Measurements from ENCODE around the gene PTH1R.
A peak's percentile ranks its signal among the peaks of the same experiment; 100 is the strongest.
"Not testable (repeated sequence)": the region's sequence is repeated elsewhere in the genome, so short reads cannot be mapped to it uniquely, and the experiment has no call there.

PTH1R gene

GRCh38 chr3:46908986-46909534 lies 31.5 kb downstream of the PTH1R start:
- Mint-ChIP-seq H3K36me3 (ENCODE audit: low read depth) (peaks cover 15% of the 10 kb centered on the region), H3K9me3 (no peaks in the 10 kb centered on the region), H3K27me3 (ENCODE audit: low read depth, poor library complexity) (no peaks in the 10 kb centered on the region), H3K4me1 (peaks cover 4% of the 10 kb centered on the region), H3K4me3 (no peak overlapping the region), H3K27ac (no peak overlapping the region)
- TF ChIP-seq CTCF (IDR thresholded peaks at IDR 0.05) = no peak
- DNase-seq = no peak

- H3K36me3 Mint-ChIP-seq (ENCODE audit: low read depth) = peaks cover 15% of the 10 kb centered on the region
- peaks cover 4% of the 10 kb centered on the region for H3K4me1 Mint-ChIP-seq
- H3K27ac Mint-ChIP-seq = no peak overlapping the region
- no peak overlapping the region for H3K4me3 Mint-ChIP-seq
- DNase-seq = peak; percentile 91
- H3K27me3 Mint-ChIP-seq (ENCODE audit: low read depth, poor library complexity) = no peaks in the 10 kb centered on the region
- H3K9me3 Mint-ChIP-seq = no peaks in the 10 kb centered on the region
- TF ChIP-seq CTCF (IDR thresholded peaks at IDR 0.05) = peak; percentile 82
These were observed 32.1 kb downstream of the PTH1R start for GRCh38 chr3:46909535-46910161.

- Mint-ChIP-seq H3K27me3 (ENCODE audit: low read depth, poor library complexity) (no peaks in the 10 kb centered on the region), H3K4me1 (peaks cover 4% of the 10 kb centered on the region), H3K4me3 (no peak overlapping the region), H3K36me3 (ENCODE audit: low read depth) (peaks cover 18% of the 10 kb centered on the region), H3K9me3 (no peaks in the 10 kb centered on the region), H3K27ac (no peak overlapping the region)
- DNase-seq = no peak
- no peak for TF ChIP-seq CTCF (IDR thresholded peaks at IDR 0.05)
These were observed 32.7 kb downstream of the PTH1R start for GRCh38 chr3:46910166-46910760.

GRCh38 chr3:46910914-46911313 lies 33.4 kb downstream of the PTH1R start:
- not testable (repeated sequence) for H3K9me3 Mint-ChIP-seq; DNase-seq; H3K4me3 Mint-ChIP-seq; H3K27me3 Mint-ChIP-seq (ENCODE audit: low read depth, poor library complexity); H3K4me1 Mint-ChIP-seq; H3K27ac Mint-ChIP-seq
- H3K36me3 Mint-ChIP-seq (ENCODE audit: low read depth) = peaks cover 23% of the 10 kb centered on the region

- Mint-ChIP-seq H3K4me3 (no peak overlapping the region), H3K36me3 (ENCODE audit: low read depth) (peaks cover 44% of the 10 kb centered on the region), H3K27me3 (ENCODE audit: low read depth, poor library complexity) (no peaks in the 10 kb centered on the region), H3K27ac (no peak overlapping the region), H3K4me1 (peaks cover 4% of the 10 kb centered on the region), H3K9me3 (peaks cover 10% of the 10 kb centered on the region)
- TF ChIP-seq CTCF (IDR thresholded peaks at IDR 0.05) = no peak
- no peak for DNase-seq
These were observed 35.5 kb downstream of the PTH1R start for GRCh38 chr3:46912986-46913385.

- no peak overlapping the region for H3K27ac Mint-ChIP-seq
- H3K9me3 Mint-ChIP-seq = peaks cover 16% of the 10 kb centered on the region
- H3K4me1 Mint-ChIP-seq = peaks cover 4% of the 10 kb centered on the region
- H3K27me3 Mint-ChIP-seq (ENCODE audit: low read depth, poor library complexity) = no peaks in the 10 kb centered on the region
- DNase-seq = no peak
- no peak overlapping the region for H3K4me3 Mint-ChIP-seq
- TF ChIP-seq CTCF (IDR thresholded peaks at IDR 0.05) = no peak
- H3K36me3 Mint-ChIP-seq (ENCODE audit: low read depth) = peaks cover 50% of the 10 kb centered on the region
These were observed 36.1 kb downstream of the PTH1R start for GRCh38 chr3:46913644-46914043.
